Smooth muscle cell (in vitro differentiated cells): Measurements from ENCODE around the gene MAP3K4. TPM values are rescaled to one million over a fixed set of nuclear protein-coding genes. Genes with fewer than 3 reads are reported as not detected.

Experiments used
- DNase-seq: peaks from one replicate; lab custom pipeline; 2025; ENCODE audit not compliant: unreplicated experiment; lab: John Stamatoyannopoulos, UW
- H2AFZ ChIP-seq: fragments of 200-600 bp; sonication (generic); 2 replicates; pipeline ENCODE4 v1.6.0; 2016; ENCODE audit warnings: antibody characterized with exemption, low read depth, mild to moderate bottlenecking
- H3F3A ChIP-seq: fragments of 200-600 bp; sonication (generic); 2 replicates; pipeline ENCODE4 v1.6.0; 2017; ENCODE audit warnings: antibody characterized with exemption, low read depth
- H3K27ac ChIP-seq: fragments of 200-600 bp; sonication (generic); 2 replicates; pipeline ENCODE4 v1.5.1; 2016; ENCODE audit warnings: low read depth, mild to moderate bottlenecking
- H3K27me3 ChIP-seq: fragments of 200-600 bp; sonication (generic); 2 replicates; pipeline ENCODE4 v1.6.1; 2016; ENCODE audit warnings: low read depth, mild to moderate bottlenecking
- H3K36me3 ChIP-seq: fragments of 200-600 bp; sonication (generic); 2 replicates; pipeline ENCODE4 v1.5.1; 2016; ENCODE audit warnings: low read depth
- H3K4me1 ChIP-seq: fragments of 200-600 bp; sonication (generic); 2 replicates; pipeline ENCODE4 v1.5.1; 2016; ENCODE audit warnings: low read depth
- H3K4me2 ChIP-seq: fragments of 200-600 bp; sonication (generic); 2 replicates; pipeline ENCODE4 v1.6.0; 2016; ENCODE audit warnings: mild to moderate bottlenecking
- H3K4me3 ChIP-seq: fragments of 200-600 bp; sonication (generic); 2 replicates; pipeline ENCODE4 v1.5.1; 2016; ENCODE audit warnings: mild to moderate bottlenecking
- H3K79me2 ChIP-seq: fragments of 200-600 bp; sonication (generic); 2 replicates; pipeline ENCODE4 v1.6.0; 2016; ENCODE audit warnings: low read depth, mild to moderate bottlenecking
- H3K9ac ChIP-seq: fragments of 200-600 bp; sonication (generic); 2 replicates; pipeline ENCODE4 v1.6.0; 2016; ENCODE audit warnings: low read depth
- H3K9me3 ChIP-seq: fragments of 200-600 bp; sonication (generic); replicated peaks from 2 replicates; pipeline ENCODE4 v1.5.1; 2016; ENCODE audit warnings: low read depth
- H4K20me1 ChIP-seq: fragments of 200-600 bp; sonication (generic); 2 replicates; pipeline ENCODE4 v1.6.0; 2016; ENCODE audit warnings: low read depth
- WGBS: methylation state at CpG from one replicate; pipeline ENCODE4 v1.1.7; 2016; ENCODE audit warnings: low lambda C conversion rate; 5-methylcytosine and 5-hydroxymethylcytosine counted together
- polyA plus RNA-seq: library from polyadenylated mRNA; unstranded; fragments of >200 nt; fragmentation: Nextera tagmentation; extraction: Ambion mirVana; gene quantifications from 2 replicates; pipeline ENCODE4 v1.2.1, GENCODE V29; 2016
- total RNA-seq: library from RNA; depleted of rRNA; stranded (reverse); fragments of >200 nt; gene quantifications from 2 replicates; pipeline ENCODE4 v1.2.3, GENCODE V29; 2014
- TF ChIP-seq, protein P1 (sequence below): fragments of 200-600 bp; sonication (generic); IDR thresholded peaks from 2 replicates; pipeline ENCODE4 v1.5.1; 2017; ENCODE audit warnings: borderline replicate concordance, mild to moderate bottlenecking, antibody characterized with exemption; ENCODE audit not compliant: insufficient read depth, poor library complexity, severe bottlenecking

The MAP3K4 gene
- total and polyA plus RNA-seq, 2 experiments from 2014 or later: 14.3 to 29.5 TPM

DNA sequence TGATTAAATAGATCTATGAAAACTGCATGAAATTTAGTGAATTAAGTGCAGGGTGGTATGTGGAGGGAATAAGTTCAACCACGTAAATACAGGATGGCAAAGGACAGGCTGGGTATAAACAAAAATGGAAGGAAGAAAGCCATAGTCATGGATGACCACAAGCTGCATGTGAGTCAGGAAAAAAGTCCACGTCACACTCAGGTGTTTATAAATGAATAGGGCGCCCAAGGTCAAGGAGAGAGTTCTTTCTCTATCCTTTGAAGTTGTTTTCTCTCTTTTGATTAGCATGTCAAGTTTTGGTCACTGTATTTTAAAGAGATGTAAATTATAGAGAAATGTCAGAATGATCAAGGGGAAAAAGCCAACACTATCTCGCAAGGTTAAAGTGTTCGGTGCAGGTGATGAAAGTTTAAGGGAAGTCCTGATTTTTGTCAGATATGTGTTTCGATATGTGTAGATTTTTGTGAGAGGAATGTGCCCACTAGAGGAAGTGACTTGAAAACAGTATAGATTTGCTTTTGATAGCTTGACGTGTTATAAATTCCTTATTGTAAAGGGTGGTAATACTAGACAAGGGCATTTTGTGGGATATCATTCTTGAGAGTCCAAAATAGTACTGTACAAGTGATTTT, 58.7 kb downstream of the MAP3K4 start:
- peaks cover 9% of the 10 kb centered on the region for H3K36me3 ChIP-seq

DNA sequence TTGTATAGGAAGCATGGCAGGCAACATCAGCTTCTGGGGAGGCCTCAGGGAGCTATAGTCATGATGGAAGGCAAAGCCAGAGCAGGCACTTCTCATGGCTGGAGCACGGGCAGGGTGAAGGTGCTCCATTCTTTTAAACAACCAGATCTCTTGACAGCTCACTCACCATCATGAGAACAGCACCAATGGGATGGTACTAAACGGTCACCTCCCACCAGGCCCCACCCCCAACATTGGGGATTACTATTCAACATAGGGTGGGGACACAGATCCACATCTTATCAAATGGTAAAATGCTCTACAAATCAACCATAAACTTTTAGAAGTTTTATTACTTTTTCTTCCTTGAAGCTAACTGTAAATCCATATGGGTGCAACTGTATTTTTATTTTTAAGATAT, 61.5 kb downstream of the MAP3K4 start:
- H3F3A ChIP-seq: no peaks in the 10 kb centered on the region
- H3K9ac ChIP-seq: no peak overlapping the region
- H3K4me2 ChIP-seq: no peak overlapping the region
- H3K9me3 ChIP-seq: no peaks in the 10 kb centered on the region
- H3K36me3 ChIP-seq: peaks cover 2% of the 10 kb centered on the region
- 91% methylated on average over 2 of the region's 2 CpGs for WGBS
- no peak overlapping the region for H3K27ac ChIP-seq
- no peak overlapping the region for H2AFZ ChIP-seq
- peaks cover 7% of the 10 kb centered on the region for H4K20me1 ChIP-seq
- H3K4me3 ChIP-seq: no peak overlapping the region
- TF ChIP-seq, protein P1, sequence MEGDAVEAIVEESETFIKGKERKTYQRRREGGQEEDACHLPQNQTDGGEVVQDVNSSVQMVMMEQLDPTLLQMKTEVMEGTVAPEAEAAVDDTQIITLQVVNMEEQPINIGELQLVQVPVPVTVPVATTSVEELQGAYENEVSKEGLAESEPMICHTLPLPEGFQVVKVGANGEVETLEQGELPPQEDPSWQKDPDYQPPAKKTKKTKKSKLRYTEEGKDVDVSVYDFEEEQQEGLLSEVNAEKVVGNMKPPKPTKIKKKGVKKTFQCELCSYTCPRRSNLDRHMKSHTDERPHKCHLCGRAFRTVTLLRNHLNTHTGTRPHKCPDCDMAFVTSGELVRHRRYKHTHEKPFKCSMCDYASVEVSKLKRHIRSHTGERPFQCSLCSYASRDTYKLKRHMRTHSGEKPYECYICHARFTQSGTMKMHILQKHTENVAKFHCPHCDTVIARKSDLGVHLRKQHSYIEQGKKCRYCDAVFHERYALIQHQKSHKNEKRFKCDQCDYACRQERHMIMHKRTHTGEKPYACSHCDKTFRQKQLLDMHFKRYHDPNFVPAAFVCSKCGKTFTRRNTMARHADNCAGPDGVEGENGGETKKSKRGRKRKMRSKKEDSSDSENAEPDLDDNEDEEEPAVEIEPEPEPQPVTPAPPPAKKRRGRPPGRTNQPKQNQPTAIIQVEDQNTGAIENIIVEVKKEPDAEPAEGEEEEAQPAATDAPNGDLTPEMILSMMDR: no peak
- no peaks in the 10 kb centered on the region for H3K27me3 ChIP-seq
- peaks cover 15% of the 10 kb centered on the region for H3K79me2 ChIP-seq
- H3K4me1 ChIP-seq: no peaks in the 10 kb centered on the region
- DNase-seq: no peak

More for the DNA sequence above, 58.7 kb downstream of the MAP3K4 start:
- Histone ChIP-seq H3K9me3 (no peaks in the 10 kb centered on the region), H3K4me2 (no peak overlapping the region), H3F3A (no peaks in the 10 kb centered on the region), H2AFZ (no peak overlapping the region), H3K4me1 (no peaks in the 10 kb centered on the region), H3K27me3 (no peaks in the 10 kb centered on the region), H4K20me1 (peaks cover 6% of the 10 kb centered on the region), H3K9ac (no peak overlapping the region), H3K27ac (no peak overlapping the region), H3K79me2 (peaks cover 29% of the 10 kb centered on the region), H3K4me3 (no peak overlapping the region)
- 95% methylated on average over 7 of the region's 7 CpGs for WGBS
- TF ChIP-seq, protein P1: no peak
- no peak for DNase-seq

DNA sequence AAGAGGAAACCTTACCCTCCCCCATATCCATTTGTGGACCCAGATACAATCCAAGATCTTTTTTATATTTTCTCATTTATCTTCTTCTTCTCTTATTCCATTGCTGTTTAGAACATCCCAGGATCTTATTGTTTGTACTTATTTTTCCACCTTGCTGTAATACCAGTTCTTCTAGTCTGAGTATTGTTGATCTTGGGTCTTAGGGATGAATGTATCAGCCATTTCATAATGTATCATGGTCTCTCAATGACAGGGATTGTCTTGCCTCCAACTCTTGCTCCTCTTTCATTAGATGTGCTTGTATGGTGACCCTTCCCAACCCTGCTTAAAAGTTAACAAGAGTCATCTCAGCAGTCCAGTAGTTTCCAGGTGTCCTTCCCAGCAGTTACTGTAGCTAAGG, 63.3 kb downstream of the MAP3K4 start:
- Histone ChIP-seq H3K36me3 (peaks cover 2% of the 10 kb centered on the region), H3K4me3 (no peak overlapping the region), H2AFZ (no peak overlapping the region), H3K4me2 (no peak overlapping the region), H3K27ac (no peak overlapping the region), H3K4me1 (no peaks in the 10 kb centered on the region), H3K9me3 (no peaks in the 10 kb centered on the region), H3K79me2 (peaks cover 24% of the 10 kb centered on the region), H4K20me1 (peaks cover 13% of the 10 kb centered on the region), H3K9ac (no peak overlapping the region), H3F3A (no peaks in the 10 kb centered on the region), H3K27me3 (no peaks in the 10 kb centered on the region)
- TF ChIP-seq, protein P1: no peak
- no peak for DNase-seq

DNA sequence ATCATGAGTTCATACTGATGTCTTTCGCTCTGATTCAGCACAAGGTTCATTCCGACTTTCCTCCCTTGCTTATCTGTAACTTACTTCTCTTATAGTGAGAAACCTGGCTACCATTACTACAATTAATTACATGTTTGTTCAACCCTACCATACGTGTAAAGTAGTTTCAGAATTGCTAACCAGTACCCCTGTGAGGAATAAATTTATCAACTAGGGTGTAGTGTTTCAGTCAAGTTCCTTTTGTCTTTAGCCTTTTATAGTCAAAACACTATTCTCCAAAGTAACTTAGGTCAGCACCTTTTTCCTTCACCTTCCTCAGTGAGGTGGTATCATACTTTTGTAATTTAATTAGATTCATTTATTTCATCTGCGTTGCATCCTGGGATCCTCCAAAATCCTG, 64.9 kb downstream of the MAP3K4 start:
- WGBS: 96% methylated on average over 4 of the region's 4 CpGs

More for the DNA sequence above, 64.9 kb downstream of the MAP3K4 start:
- Histone ChIP-seq H3K4me3 (no peak overlapping the region), H3K27ac (no peak overlapping the region), H3F3A (no peaks in the 10 kb centered on the region), H3K9ac (no peak overlapping the region), H3K36me3 (peaks cover 9% of the 10 kb centered on the region), H2AFZ (no peak overlapping the region), H3K79me2 (peaks cover 30% of the 10 kb centered on the region), H3K4me2 (no peak overlapping the region), H3K27me3 (no peaks in the 10 kb centered on the region), H3K9me3 (no peaks in the 10 kb centered on the region), H3K4me1 (no peaks in the 10 kb centered on the region), H4K20me1 (peaks cover 17% of the 10 kb centered on the region)
- DNase-seq: no peak
- TF ChIP-seq, protein P1: no peak
